HFF-Myc (cell line): ENCODE results near the gene SVIL.
"Not testable (repeated sequence)": the region's sequence is repeated elsewhere in the genome, so short reads cannot be mapped to it uniquely, and the experiment has no call there.

Source experiments
- DNase-seq: peaks from one replicate; pipeline ENCODE4 v3.0.0-alpha.2; 2011; ENCODE audit warnings: low read depth; ENCODE audit errors: extremely low read depth
- H3K4me3 ChIP-seq: replicated peaks from 2 replicates; pipeline ENCODE4 v1.5.1; 2011; ENCODE audit warnings: low read depth, mild to moderate bottlenecking, control low read depth, low read length
- CTCF ChIP-seq: IDR thresholded peaks from 2 replicates; pipeline ENCODE4 v1.5.1; 2012; ENCODE audit warnings: mild to moderate bottlenecking, low read depth, low read length, control low read depth; ENCODE audit errors: missing control alignments

Gene SVIL

GRCh38 chr10:29539412-29539811, 95.4 kb downstream of the SVIL start:
- TF ChIP-seq CTCF = no peak
- H3K4me3 ChIP-seq = no peak overlapping the region
- no peak for DNase-seq

- DNase-seq = no peak
- TF ChIP-seq CTCF = no peak
- no peak overlapping the region for H3K4me3 ChIP-seq
These were observed 97.0 kb downstream of the SVIL start for GRCh38 chr10:29537799-29538198.

GRCh38 chr10:29536691-29537090, 98.1 kb downstream of the SVIL start:
- not testable (repeated sequence) for DNase-seq, H3K4me3 ChIP-seq

DNA sequence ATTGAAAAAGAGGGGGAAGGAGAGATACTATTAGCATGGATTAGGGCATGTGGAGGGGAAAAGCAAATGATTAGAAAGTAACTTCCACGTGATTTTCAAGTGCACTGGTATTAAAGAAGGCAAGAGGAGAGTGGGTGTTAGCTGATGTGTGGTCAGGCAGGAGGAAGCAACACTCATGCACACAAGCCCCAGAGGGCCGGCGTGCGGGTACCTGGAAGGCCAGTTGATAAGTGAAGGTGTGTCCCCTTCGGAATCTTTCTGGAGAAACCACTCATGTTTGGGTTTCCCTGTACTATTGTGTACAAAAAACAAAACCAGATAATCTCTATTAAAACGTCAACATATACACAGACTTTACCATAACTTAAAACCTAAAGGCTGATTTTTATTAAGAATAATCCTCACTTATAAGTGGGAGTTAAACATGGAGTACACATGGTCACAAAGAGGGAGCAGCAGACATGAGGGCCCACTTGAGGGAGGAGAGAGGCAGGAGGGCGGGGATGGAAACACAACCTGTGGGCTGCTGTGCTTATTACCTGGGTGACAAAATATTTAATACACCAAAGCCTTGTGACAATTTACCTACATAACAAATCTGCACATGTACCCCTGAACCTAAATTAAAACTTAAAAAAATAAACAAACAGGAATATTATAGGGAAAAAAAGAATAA, 98.9 kb downstream of the SVIL start:
- TF ChIP-seq CTCF = no peak
- no peak overlapping the region for H3K4me3 ChIP-seq
- no peak for DNase-seq

- no peak overlapping the region for H3K4me3 ChIP-seq
- TF ChIP-seq CTCF = peak; percentile 95
- peak; percentile 70 for DNase-seq
These were observed 99.6 kb downstream of the SVIL start for GRCh38 chr10:29535012-29535777.

- no peak for TF ChIP-seq CTCF
- H3K4me3 ChIP-seq = no peak overlapping the region
- no peak for DNase-seq
These were observed 100.2 kb downstream of the SVIL start for GRCh38 chr10:29534590-29534989.

- no peak for DNase-seq
- H3K4me3 ChIP-seq = no peak overlapping the region
- TF ChIP-seq CTCF = no peak
These were observed 101.0 kb downstream of the SVIL start for GRCh38 chr10:29533696-29534285.
